Measurements from ENCODE around the gene SDHA. TPM values are rescaled to one million over a fixed set of nuclear protein-coding genes. Genes with fewer than 3 reads are reported as not detected.
A peak's percentile ranks its signal among the peaks of the same experiment; 100 is the strongest.

The SDHA gene
- polyA plus RNA-seq, 1 donor (not counting 4 experiments of a cell fraction or from before 2014, with no cell fraction given) = 178 TPM

DNA sequence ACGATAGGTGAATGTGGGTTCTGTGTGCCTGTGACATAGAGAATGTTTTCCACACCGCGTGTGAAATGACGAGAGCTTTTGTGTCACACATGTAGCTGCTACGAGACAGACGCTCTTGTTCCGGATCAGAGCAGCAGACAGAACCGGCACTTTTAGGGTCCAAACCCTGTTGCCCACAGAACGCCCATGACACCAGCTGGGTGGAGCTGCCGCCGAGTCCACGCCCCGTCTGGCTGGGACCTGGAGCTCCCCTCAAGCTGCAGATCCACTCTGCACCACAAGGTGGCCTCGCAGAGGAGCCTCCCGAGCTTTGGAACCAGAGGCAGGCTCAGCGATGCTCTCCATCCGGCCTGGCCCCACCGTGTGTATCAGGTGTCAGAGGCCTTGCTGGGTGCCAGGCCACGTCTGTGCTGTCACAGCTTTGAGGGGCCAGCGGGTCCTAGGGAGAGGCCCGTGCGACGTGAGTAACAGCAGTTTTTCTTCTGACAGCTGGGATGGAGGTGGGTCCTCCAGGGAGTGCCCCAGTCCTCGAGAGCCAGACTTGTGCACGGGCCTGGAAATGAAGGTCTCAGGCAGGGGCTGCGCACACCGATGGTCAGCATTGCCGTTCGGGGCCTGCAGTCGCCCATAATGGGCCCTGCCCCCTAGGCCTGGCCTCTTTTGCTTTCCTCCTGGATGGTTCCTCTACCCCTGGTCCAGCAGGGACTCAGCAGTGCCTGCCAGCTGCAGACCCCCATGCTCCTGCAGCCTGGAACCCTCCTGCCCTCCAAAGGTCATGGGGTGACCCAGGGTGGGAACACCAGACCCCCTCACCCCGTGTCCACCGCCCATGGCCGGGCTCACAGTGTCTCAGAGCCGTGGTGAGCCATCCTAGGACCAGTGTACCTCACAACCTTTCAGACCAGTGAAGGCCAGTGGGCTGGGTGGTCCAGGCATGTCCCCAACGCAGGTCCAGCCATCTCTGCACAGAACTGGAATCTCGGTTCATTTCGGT, 29.3 kb upstream of the SDHA start:
- FAIRE-seq = peak; percentile 62

GRCh38 chr5:189486-189885, 28.6 kb upstream of the SDHA start:
- Histone ChIP-seq H3K9me1 (ENCODE audit: control insufficient read depth, extremely low read depth, insufficient read depth, low read length) (no peaks in the 10 kb centered on the region), H3K4me1 (ENCODE audit: control insufficient read depth, extremely low read depth, insufficient read depth, low read length) (peaks cover 2% of the 10 kb centered on the region), H4K20me1 (ENCODE audit: control insufficient read depth, extremely low read depth, insufficient read depth, low read length) (peaks cover 4% of the 10 kb centered on the region), H3K36me3 (ENCODE audit: control insufficient read depth in 2 of 2, extremely low read depth in 1 of 2, insufficient read depth in 2 of 2, low read length in 2 of 2) (no peaks in the 10 kb centered on the region), H3K4me2 (ENCODE audit: control insufficient read depth, extremely low read depth, insufficient read depth, low read depth, low read length) (no peak overlapping the region), H3K9me3 (ENCODE audit: control insufficient read depth, low read depth, low read length) (no peaks in the 10 kb centered on the region), H3K79me2 (ENCODE audit: control insufficient read depth, insufficient read depth, low read length) (no peaks in the 10 kb centered on the region), H2AFZ (ENCODE audit: control insufficient read depth, low read length) (no peak overlapping the region), H3K27ac (ENCODE audit: control insufficient read depth, insufficient read depth, low read length) (no peak overlapping the region), H3K27me3 (ENCODE audit: control insufficient read depth, extremely low read depth, insufficient read depth, low read length) (peaks cover 45% of the 10 kb centered on the region), H3K9ac (ENCODE audit: control insufficient read depth, extremely low read depth, insufficient read depth, low read length) (no peak overlapping the region), H3K4me3 (ENCODE audit: control insufficient read depth in 2 of 3, extremely low read depth in 1 of 3, insufficient read depth in 2 of 3, low read depth in 1 of 3, low read length in 3 of 3) (no peak overlapping the region)
- DNase-seq (ENCODE audit: low read depth, low spot score) (no peak), FAIRE-seq (no peak)
- TF ChIP-seq, protein P1, sequence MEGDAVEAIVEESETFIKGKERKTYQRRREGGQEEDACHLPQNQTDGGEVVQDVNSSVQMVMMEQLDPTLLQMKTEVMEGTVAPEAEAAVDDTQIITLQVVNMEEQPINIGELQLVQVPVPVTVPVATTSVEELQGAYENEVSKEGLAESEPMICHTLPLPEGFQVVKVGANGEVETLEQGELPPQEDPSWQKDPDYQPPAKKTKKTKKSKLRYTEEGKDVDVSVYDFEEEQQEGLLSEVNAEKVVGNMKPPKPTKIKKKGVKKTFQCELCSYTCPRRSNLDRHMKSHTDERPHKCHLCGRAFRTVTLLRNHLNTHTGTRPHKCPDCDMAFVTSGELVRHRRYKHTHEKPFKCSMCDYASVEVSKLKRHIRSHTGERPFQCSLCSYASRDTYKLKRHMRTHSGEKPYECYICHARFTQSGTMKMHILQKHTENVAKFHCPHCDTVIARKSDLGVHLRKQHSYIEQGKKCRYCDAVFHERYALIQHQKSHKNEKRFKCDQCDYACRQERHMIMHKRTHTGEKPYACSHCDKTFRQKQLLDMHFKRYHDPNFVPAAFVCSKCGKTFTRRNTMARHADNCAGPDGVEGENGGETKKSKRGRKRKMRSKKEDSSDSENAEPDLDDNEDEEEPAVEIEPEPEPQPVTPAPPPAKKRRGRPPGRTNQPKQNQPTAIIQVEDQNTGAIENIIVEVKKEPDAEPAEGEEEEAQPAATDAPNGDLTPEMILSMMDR (optimal IDR thresholded peaks at IDR 0.05 in 1 of 3, IDR thresholded peaks at IDR 0.05 in 1 of 3, conservative IDR thresholded peaks at IDR 0.05 in 1 of 3; ENCODE audit: extremely low read depth in 1 of 3, insufficient read depth in 2 of 3, low read length in 3 of 3) = no peak
- TF ChIP-seq EZH2 (IDR thresholded peaks at IDR 0.05; ENCODE audit: low read length) = no peak
- dilution Hi-C loops (cut with MboI; ENCODE audit: extremely low pct_ligation_motif_present, low sequenced_read_pairs) = no loop called here

More for the DNA sequence above, 29.3 kb upstream of the SDHA start:
- H3K4me3 ChIP-seq (ENCODE audit: control insufficient read depth in 2 of 3, extremely low read depth in 1 of 3, insufficient read depth in 2 of 3, low read depth in 1 of 3, low read length in 3 of 3) = peak overlapping the region in 1 of 3 experiments; percentile 4
- TF ChIP-seq, protein P1 (optimal IDR thresholded peaks at IDR 0.05 in 1 of 3, IDR thresholded peaks at IDR 0.05 in 1 of 3, conservative IDR thresholded peaks at IDR 0.05 in 1 of 3; ENCODE audit: extremely low read depth in 1 of 3, insufficient read depth in 2 of 3, low read length in 3 of 3) = peak; percentile 87 to 97 (median 93)
- TF ChIP-seq EZH2 (IDR thresholded peaks at IDR 0.05; ENCODE audit: low read length) = no peak
- peak overlapping the region; percentile 59 for H2AFZ ChIP-seq (ENCODE audit: control insufficient read depth, low read length)
- no peak overlapping the region for H3K27ac ChIP-seq (ENCODE audit: control insufficient read depth, insufficient read depth, low read length)
- H3K9ac ChIP-seq (ENCODE audit: control insufficient read depth, extremely low read depth, insufficient read depth, low read length) = no peak overlapping the region
- H3K9me3 ChIP-seq (ENCODE audit: control insufficient read depth, low read depth, low read length) = no peaks in the 10 kb centered on the region
- H3K9me1 ChIP-seq (ENCODE audit: control insufficient read depth, extremely low read depth, insufficient read depth, low read length) = no peaks in the 10 kb centered on the region
- H3K4me1 ChIP-seq (ENCODE audit: control insufficient read depth, extremely low read depth, insufficient read depth, low read length) = peaks cover 2% of the 10 kb centered on the region
- peaks cover 45% of the 10 kb centered on the region for H3K27me3 ChIP-seq (ENCODE audit: control insufficient read depth, extremely low read depth, insufficient read depth, low read length)
- H4K20me1 ChIP-seq (ENCODE audit: control insufficient read depth, extremely low read depth, insufficient read depth, low read length) = peaks cover 4% of the 10 kb centered on the region
- H3K79me2 ChIP-seq (ENCODE audit: control insufficient read depth, insufficient read depth, low read length) = no peaks in the 10 kb centered on the region
- H3K36me3 ChIP-seq (ENCODE audit: control insufficient read depth in 2 of 2, extremely low read depth in 1 of 2, insufficient read depth in 2 of 2, low read length in 2 of 2) = no peaks in the 10 kb centered on the region
- dilution Hi-C loops (cut with MboI; ENCODE audit: extremely low pct_ligation_motif_present, low sequenced_read_pairs) = no loop called here
- DNase-seq (ENCODE audit: low read depth, low spot score) = peak; percentile 33
- peak overlapping the region; percentile 68 for H3K4me2 ChIP-seq (ENCODE audit: control insufficient read depth, extremely low read depth, insufficient read depth, low read depth, low read length)
